HCT116 (cell line): ENCODE data around the gene MBNL2. TPM values are rescaled to one million over a fixed set of nuclear protein-coding genes. Genes with fewer than 3 reads are reported as not detected.

Experiments
- ATAC-seq: fragments of 200-7000 bp; cut with Tn5 transposase; 2 replicates; pipeline ENCODE4 v1.9.1; 2020; ENCODE audit warnings: mild to moderate bottlenecking, moderate library complexity
- BruUV-seq: library from RNA; stranded (reverse); fragments of 400-500 nt; replicated peaks from 2 replicates; lab custom pipeline; 2021; lab: Mats Ljungman, UMichigan
- CTCF ChIA-PET: fragments of 300-600 bp; sonication (Branson Sonifier 250); formaldehyde crosslinking; loops from one replicate; lab custom pipeline; 2021; ENCODE audit warnings: antibody characterized with exemption; lab: Charles Lee
- POLR2A ChIA-PET: fragments of 300-600, 350-600 bp; sonication (Branson Sonifier 250); formaldehyde crosslinking; loops from one replicate; lab custom pipeline; 2021; ENCODE audit warnings: antibody characterized with exemption; lab: Charles Lee
- RAD21 ChIA-PET, 2 experiments: fragments of 300-600 bp; sonication (Branson Sonifier 250); formaldehyde crosslinking; loops; one replicate each; lab custom pipeline; 2023; ENCODE audit warnings: low total read pairs in 2 of 2; ENCODE audit not compliant: uncharacterized antibody in 2 of 2, unreplicated experiment in 2 of 2, low non-redundant PET in 1 of 2; lab: Charles Lee
- DNase-seq: peaks from one replicate; pipeline ENCODE4 v3.0.0-alpha.2; 2010; ENCODE audit warnings: low read depth, low spot score
- H2AFZ ChIP-seq: fragments of 200-600 bp; shearing (Covaris generic), sonication (generic); 2 replicates; pipeline ENCODE4 v1.6.1; 2017; ENCODE audit warnings: low read depth, mixed run types, mixed read lengths, antibody characterized with exemption, low read length; ENCODE audit not compliant: poor library complexity, severe bottlenecking
- H3K27ac ChIP-seq: 2 replicates; pipeline ENCODE4 v1.5.1; 2012; ENCODE audit warnings: low read depth, low read length
- H3K27me3 ChIP-seq: fragments of 200-600 bp; sonication (generic); 2 replicates; pipeline ENCODE4 v1.6.1; 2016; ENCODE audit warnings: mixed run types, low read length, mixed read lengths; ENCODE audit not compliant: insufficient read depth
- H3K36me3 ChIP-seq, 2 experiments: fragments of 200-500 bp in 1 of 2; fragments of 200-600 bp in 1 of 2; sonication (Bioruptor generic) in 1 of 2; sonication (generic) in 1 of 2; 2 replicates each; pipeline versions ENCODE4 v1.5.1 to v1.6.1; 2014 to 2016; ENCODE audit warnings: low read length in 2 of 2, inconsistent platforms in 1 of 2, mixed read lengths in 1 of 2, mixed run types in 1 of 2; ENCODE audit not compliant: insufficient read depth in 2 of 2, control insufficient read depth in 1 of 2
- H3K4me1 ChIP-seq, 2 experiments: fragments of 200-600 bp in 1 of 2; sonication (generic) in 1 of 2; 2 replicates each; pipeline versions ENCODE4 v1.5.1 to v1.6.1; 2012 to 2017; ENCODE audit warnings: low read length in 2 of 2, inconsistent platforms in 1 of 2, mild to moderate bottlenecking in 1 of 2, mixed read lengths in 1 of 2, mixed run types in 1 of 2, moderate library complexity in 1 of 2; ENCODE audit not compliant: insufficient read depth in 2 of 2, control insufficient read depth in 1 of 2
- H3K4me2 ChIP-seq: fragments of 200-600 bp; sonication (generic); 2 replicates; pipeline ENCODE4 v1.6.1; 2017; ENCODE audit warnings: mixed run types, low read length, mixed read lengths
- H3K4me3 ChIP-seq, 2 experiments: fragments of 200-600 bp in 1 of 2; sonication (generic) in 1 of 2; replicated peaks in 1 of 2; 2 replicates each; pipeline ENCODE4 v1.5.1; 2011 to 2016; ENCODE audit warnings: low read length in 2 of 2, control low read depth in 1 of 2, low read depth in 1 of 2, mild to moderate bottlenecking in 1 of 2, mixed read lengths in 1 of 2, mixed run types in 1 of 2
- H3K79me2 ChIP-seq: fragments of 200-600 bp; sonication (generic); 2 replicates; pipeline ENCODE4 v1.6.1; 2017; ENCODE audit warnings: mild to moderate bottlenecking, mixed run types, low read length, moderate library complexity, mixed read lengths; ENCODE audit not compliant: insufficient read depth
- H3K9ac ChIP-seq: fragments of 200-600 bp; sonication (generic); 2 replicates; pipeline ENCODE4 v1.6.1; 2016; ENCODE audit warnings: low read length, mixed read lengths
- H3K9me2 ChIP-seq: fragments of 200-600 bp; sonication (generic), shearing (Covaris generic); 2 replicates; pipeline ENCODE4 v1.6.1; 2017; ENCODE audit warnings: mixed run types, mild to moderate bottlenecking, moderate library complexity; ENCODE audit not compliant: insufficient read depth
- H3K9me3 ChIP-seq, 2 experiments: fragments of 200-500 bp in 1 of 2; fragments of 200-600 bp in 1 of 2; sonication (Bioruptor generic) in 1 of 2; sonication (generic) in 1 of 2; 2 replicates each; pipeline ENCODE4 v1.6.1; 2014 to 2017; ENCODE audit warnings: low read length in 2 of 2, mixed read lengths in 2 of 2, inconsistent platforms in 1 of 2, low read depth in 1 of 2, mild to moderate bottlenecking in 1 of 2, mixed run types in 1 of 2, moderate library complexity in 1 of 2; ENCODE audit not compliant: control insufficient read depth in 1 of 2, insufficient read depth in 1 of 2
- H4K20me1 ChIP-seq: fragments of 200-600 bp; sonication (generic), shearing (Covaris generic); 2 replicates; pipeline ENCODE4 v1.6.1; 2017; ENCODE audit warnings: mixed run types, mild to moderate bottlenecking, moderate library complexity; ENCODE audit not compliant: insufficient read depth
- CEBPB ChIP-seq: IDR thresholded peaks from 2 replicates; pipeline ENCODE4 v1.6.1; 2012; ENCODE audit warnings: low read depth
- ELF1 ChIP-seq: IDR thresholded peaks from 2 replicates; pipeline ENCODE4 v1.6.1; 2012; ENCODE audit warnings: low read depth, borderline replicate concordance
- EZH2phosphoT487 ChIP-seq: fragments of 200-600 bp; IDR thresholded peaks from 2 replicates; pipeline ENCODE4 v1.6.1; 2018; ENCODE audit warnings: antibody characterized with exemption, borderline replicate concordance
- FOSL1 ChIP-seq: IDR thresholded peaks from 2 replicates; pipeline ENCODE4 v1.6.1; 2012; ENCODE audit warnings: low read depth
- JUND ChIP-seq: IDR thresholded peaks from 2 replicates; pipeline ENCODE4 v1.6.1; 2012
- POLR2A ChIP-seq: IDR thresholded peaks from 2 replicates; pipeline ENCODE4 v1.7.0; 2011; ENCODE audit warnings: borderline replicate concordance; ENCODE audit not compliant: insufficient read depth, insufficient read length; ENCODE audit errors: extremely low read depth
- POLR2AphosphoS5 ChIP-seq: IDR thresholded peaks from 2 replicates; pipeline ENCODE4 v1.6.1; 2011; ENCODE audit warnings: mild to moderate bottlenecking, low read depth, low read length, moderate library complexity
- RAD21 ChIP-seq: IDR thresholded peaks from 2 replicates; pipeline ENCODE4 v1.6.1; 2012; ENCODE audit warnings: low read depth, mild to moderate bottlenecking
- REST ChIP-seq: IDR thresholded peaks from 2 replicates; pipeline ENCODE4 v1.6.1; 2012; ENCODE audit warnings: low read depth
- SIN3A ChIP-seq: IDR thresholded peaks from 2 replicates; pipeline ENCODE4 v1.6.1; 2012; ENCODE audit warnings: low read depth
- SP1 ChIP-seq: IDR thresholded peaks from 2 replicates; pipeline ENCODE4 v1.6.1; 2012; ENCODE audit warnings: low read depth
- ZFX ChIP-seq: fragments of 450-650 bp; IDR thresholded peaks from 2 replicates; pipeline ENCODE4 v1.6.1; 2017
- ZNF274 ChIP-seq: fragments of 200-500 bp; sonication (Bioruptor generic); IDR thresholded peaks from 2 replicates; pipeline ENCODE4 v1.6.1; 2014; ENCODE audit warnings: mild to moderate bottlenecking, low read depth, low read length, inconsistent platforms
- intact Hi-C: fragments of 100-400 bp; cut with micrococcal nuclease; formaldehyde crosslinking; loops from 2 replicates; pipeline ENCODE4 v1.10.0; 2022
- total RNA-seq: library from RNA; stranded (reverse); gene quantifications from one replicate; pipeline ENCODE4 v1.2.1, GENCODE V29; 2021; ENCODE audit not compliant: unreplicated experiment
- TF ChIP-seq, protein P1 (sequence below): IDR thresholded peaks from 2 replicates; pipeline ENCODE4 v1.6.1; 2011; ENCODE audit warnings: mild to moderate bottlenecking, low read length, moderate library complexity; ENCODE audit not compliant: insufficient replicate concordance; ENCODE audit errors: extremely low read depth

Gene MBNL2
- total RNA-seq, 1 experiment from 2014 or later = 73.9 TPM

DNA sequence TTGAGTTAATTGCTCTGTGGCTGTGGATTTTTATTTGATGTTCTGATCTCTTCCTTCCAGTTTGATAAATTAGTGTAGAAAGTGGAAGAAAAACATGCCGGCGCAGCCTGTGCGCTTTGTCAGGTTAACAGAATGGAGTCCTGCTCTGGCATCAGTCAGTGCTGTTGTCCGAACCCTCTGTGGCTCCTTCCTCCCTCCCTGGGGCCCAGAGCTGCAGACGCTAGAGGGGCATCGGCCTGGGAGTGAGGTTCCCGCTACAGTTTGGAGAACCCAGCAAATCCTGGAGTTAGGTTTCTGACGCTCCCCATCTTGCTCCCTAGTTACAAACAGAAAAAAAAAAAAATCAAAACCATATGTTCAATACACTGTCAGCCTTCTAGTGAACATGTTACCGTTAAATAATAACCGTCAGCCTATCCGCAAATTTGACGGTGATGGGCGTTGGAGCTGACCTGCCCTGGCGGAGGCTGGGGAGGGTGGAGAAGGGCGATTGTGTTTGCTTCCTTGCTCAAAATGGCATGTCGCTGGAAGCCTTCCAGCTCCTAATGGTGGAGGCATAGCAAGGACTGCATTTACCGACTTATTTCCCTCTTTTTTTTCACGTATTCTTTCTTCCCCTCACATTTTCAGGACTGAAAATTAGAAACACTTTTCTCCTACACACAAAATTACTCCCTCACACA lies 13.6 kb downstream of the MBNL2 start:
- ATAC-seq (no peak), DNase-seq (no peak)
- ChIA-PET RAD21 (no interaction called here), CTCF (no interaction called here), POLR2A (no interaction called here)
- Histone ChIP-seq H3K9ac (no peak overlapping the region), H3K79me2 (peaks cover 72% of the 10 kb centered on the region), H3K4me2 (no peak overlapping the region), H3K27ac (no peak overlapping the region), H3K36me3 (no peaks in the 10 kb centered on the region; a peak in 1 of 4 replicates), H3K27me3 (no peaks in the 10 kb centered on the region), H3K9me3 (no peaks in the 10 kb centered on the region), H3K4me1 (peaks cover 14 to 40% of the 10 kb centered on the region in 2 experiments; a peak in 3 of 4 replicates), H3K9me2 (no peaks in the 10 kb centered on the region), H3K4me3 (no peak overlapping the region), H2AFZ (no peak overlapping the region), H4K20me1 (no peaks in the 10 kb centered on the region)
- TF ChIP-seq ZFX (no peak), REST (no peak), POLR2A (no peak), FOSL1 (no peak), SP1 (no peak), SIN3A (no peak), CEBPB (no peak), ELF1 (no peak), RAD21 (no peak), ZNF274 (no peak), POLR2AphosphoS5 (no peak), EZH2phosphoT487 (no peak), JUND (no peak)
- TF ChIP-seq, protein P1, sequence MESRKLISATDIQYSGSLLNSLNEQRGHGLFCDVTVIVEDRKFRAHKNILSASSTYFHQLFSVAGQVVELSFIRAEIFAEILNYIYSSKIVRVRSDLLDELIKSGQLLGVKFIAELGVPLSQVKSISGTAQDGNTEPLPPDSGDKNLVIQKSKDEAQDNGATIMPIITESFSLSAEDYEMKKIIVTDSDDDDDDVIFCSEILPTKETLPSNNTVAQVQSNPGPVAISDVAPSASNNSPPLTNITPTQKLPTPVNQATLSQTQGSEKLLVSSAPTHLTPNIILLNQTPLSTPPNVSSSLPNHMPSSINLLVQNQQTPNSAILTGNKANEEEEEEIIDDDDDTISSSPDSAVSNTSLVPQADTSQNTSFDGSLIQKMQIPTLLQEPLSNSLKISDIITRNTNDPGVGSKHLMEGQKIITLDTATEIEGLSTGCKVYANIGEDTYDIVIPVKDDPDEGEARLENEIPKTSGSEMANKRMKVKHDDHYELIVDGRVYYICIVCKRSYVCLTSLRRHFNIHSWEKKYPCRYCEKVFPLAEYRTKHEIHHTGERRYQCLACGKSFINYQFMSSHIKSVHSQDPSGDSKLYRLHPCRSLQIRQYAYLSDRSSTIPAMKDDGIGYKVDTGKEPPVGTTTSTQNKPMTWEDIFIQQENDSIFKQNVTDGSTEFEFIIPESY = no peak
- intact Hi-C loops = no loop called here
- BruUV-seq = no TSS peak
